Measurements from ENCODE around the gene SAMD4B. TPM values are rescaled to one million over a fixed set of nuclear protein-coding genes. Genes with fewer than 3 reads are reported as not detected.
A peak's percentile ranks its signal among the peaks of the same experiment; 100 is the strongest.

SAMD4B gene
- total RNA-seq, 1 experiment from 2014 or later: 135 TPM

DNA sequence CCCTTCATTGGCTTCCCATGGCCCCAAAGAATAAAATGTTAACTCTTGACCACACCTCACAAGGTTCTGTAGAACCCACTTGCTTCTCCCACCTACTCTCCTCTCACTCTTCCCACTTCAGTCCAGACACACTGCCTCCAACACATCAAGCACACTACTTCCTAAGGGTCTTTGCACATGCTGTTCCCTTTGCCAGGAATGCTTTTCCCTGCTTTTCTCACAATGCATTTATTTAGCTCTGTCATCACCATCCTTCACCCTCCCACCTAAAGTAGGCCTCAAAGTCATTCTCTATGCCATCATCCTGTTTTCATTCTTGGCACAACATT is 38.1 kb upstream of the SAMD4B start:
- H3K4me3 Mint-ChIP-seq: peak overlapping the region in 1 of 2 experiments; percentile 33; a peak in 2 of 5 replicates
- H3T11ph ChIP-seq (ENCODE audit: low read length): no peak overlapping the region
- no peaks in the 10 kb centered on the region for H3K9me3 Mint-ChIP-seq
- no peaks in the 10 kb centered on the region for H3K4me1 ChIP-seq (ENCODE audit: insufficient read depth, low read length)
- no peak overlapping the region for H4K91ac ChIP-seq (ENCODE audit: insufficient read length, low read depth, low read length)
- no peak overlapping the region for H4K8ac ChIP-seq (replicated peaks; ENCODE audit: insufficient read length, low read depth, low read length)
- no peak overlapping the region for H3K14ac ChIP-seq (ENCODE audit: insufficient read depth, low read length)
- H3K4ac ChIP-seq (ENCODE audit: low read depth, low read length): no peak overlapping the region
- no peak overlapping the region for H3K23ac ChIP-seq (ENCODE audit: insufficient read length, low read depth, low read length)
- H2BK12ac ChIP-seq (ENCODE audit: insufficient read length, low read depth, low read length): no peak overlapping the region
- peaks cover 16% of the 10 kb centered on the region for H3K23me2 ChIP-seq (ENCODE audit: insufficient read length, low read depth, low read length, poor library complexity, severe bottlenecking)
- no peak overlapping the region for H2BK20ac ChIP-seq (ENCODE audit: low read depth, low read length, poor library complexity, severe bottlenecking)
- H3K56ac ChIP-seq (ENCODE audit: insufficient read length, low read depth, low read length): no peak overlapping the region
- H2AFZ ChIP-seq (ENCODE audit: low read length): no peak overlapping the region
- no peak overlapping the region for H3K9ac ChIP-seq (ENCODE audit: extremely low read depth, insufficient read length, low read length)
- H3K36me3 Mint-ChIP-seq (ENCODE audit: insufficient read depth in 1 of 3, low read depth in 3 of 3): no peaks in the 10 kb centered on the region
- H3K27ac ChIP-seq (ENCODE audit: insufficient read length, low read depth, low read length): no peak overlapping the region
- no peaks in the 10 kb centered on the region for H3K79me1 ChIP-seq (ENCODE audit: insufficient read depth, low read depth, low read length, poor library complexity, severe bottlenecking)
- TF ChIP-seq CTCF (conservative IDR thresholded peaks at IDR 0.05): no peak
- no peak overlapping the region for H2AK5ac ChIP-seq (ENCODE audit: insufficient read length, low read length)
- no peak overlapping the region for H2BK5ac ChIP-seq (ENCODE audit: insufficient read length, low read length)
- H3K79me2 ChIP-seq (ENCODE audit: insufficient read depth, low read length): no peaks in the 10 kb centered on the region
- H3K9me3 ChIP-seq (ENCODE audit: control insufficient read depth, low read depth, low read length): no peaks in the 10 kb centered on the region
- no peaks in the 10 kb centered on the region for H4K20me1 ChIP-seq (ENCODE audit: control insufficient read depth, insufficient read depth, insufficient read length)
- DNase-seq: no peak
- H2BK15ac ChIP-seq (ENCODE audit: low read depth, low read length): no peak overlapping the region
- no peak overlapping the region for H3K27ac Mint-ChIP-seq
- no peaks in the 10 kb centered on the region; the same call in 1 of the 2 replicates for H3K27me3 ChIP-seq (ENCODE audit: insufficient read depth, low read length)
- H4K5ac ChIP-seq (ENCODE audit: insufficient read length, low read depth, low read length): no peak overlapping the region
- H3K4me1 Mint-ChIP-seq: peaks cover 18 to 43% of the 10 kb centered on the region in 2 experiments
- peaks cover 60% of the 10 kb centered on the region for H3K27me3 Mint-ChIP-seq (ENCODE audit: low read depth)
- H3K4me2 ChIP-seq (ENCODE audit: insufficient read depth, insufficient read length, low read length): no peak overlapping the region
- no peak overlapping the region for H3K18ac ChIP-seq (ENCODE audit: insufficient read length, low read depth, low read length)
- H2BK120ac ChIP-seq (ENCODE audit: low read depth, low read length, poor library complexity, severe bottlenecking): no peak overlapping the region
